Omental fat pad (tissue), 4 donors: Measurements from ENCODE around the gene RAD23B. TPM values are rescaled to one million over a fixed set of nuclear protein-coding genes. Genes with fewer than 3 reads are reported as not detected.

Source experiments
- ATAC-seq: fragments of 150-250 bp; one replicate; pipeline ENCODE4 v1.9.1; 2016; ENCODE audit warnings: mild to moderate bottlenecking, moderate library complexity; ENCODE audit not compliant: low FRiP score
- DNase-seq: peaks from one replicate; pipeline ENCODE4 v3.0.0-alpha.2; 2019; ENCODE audit warnings: low spot score
- CTCF ChIP-seq, 3 donors: fragments of 450-650 bp; IDR thresholded peaks; one replicate each; pipeline ENCODE4 v1.5.1; 2016 to 2017; ENCODE audit warnings: antibody characterized with exemption in 3 of 3, mild to moderate bottlenecking in 3 of 3, moderate library complexity in 2 of 3
- total RNA-seq, 4 donors: library from RNA; depleted of rRNA; stranded (reverse); fragments of >200 nt; gene quantifications; one replicate each; pipeline ENCODE4 v1.1.0, GENCODE V29; 2016

RAD23B gene
- total RNA-seq, 4 donors from 2014 or later = 70.3 to 123 (median 101) TPM

GRCh38 chr9:107306308-107306707 lies 23.2 kb downstream of the RAD23B start:
- no peak for ATAC-seq
- TF ChIP-seq CTCF (IDR thresholded peaks at IDR 0.05) = no peak

GRCh38 chr9:107307331-107307730 lies 24.3 kb downstream of the RAD23B start:
- ATAC-seq = no peak
- TF ChIP-seq CTCF (IDR thresholded peaks at IDR 0.05) = no peak

More at GRCh38 chr9:107306308-107306707, 23.2 kb downstream of the RAD23B start:
- no peak for DNase-seq

GRCh38 chr9:107308461-107308860 lies 25.4 kb downstream of the RAD23B start:
- ATAC-seq = no peak
- TF ChIP-seq CTCF (IDR thresholded peaks at IDR 0.05) = no peak

More at GRCh38 chr9:107307331-107307730, 24.3 kb downstream of the RAD23B start:
- DNase-seq = no peak

GRCh38 chr9:107309271-107309670 lies 26.2 kb downstream of the RAD23B start:
- TF ChIP-seq CTCF (IDR thresholded peaks at IDR 0.05) = no peak
- no peak for DNase-seq
- ATAC-seq = no peak

More at GRCh38 chr9:107308461-107308860, 25.4 kb downstream of the RAD23B start:
- DNase-seq = no peak

GRCh38 chr9:107312376-107313050 lies 29.4 kb downstream of the RAD23B start:
- no peak for TF ChIP-seq CTCF (IDR thresholded peaks at IDR 0.05)
- ATAC-seq = no peak
- DNase-seq = no peak

- DNase-seq (no peak), ATAC-seq (no peak)
- TF ChIP-seq CTCF (IDR thresholded peaks at IDR 0.05) = no peak
These were observed 30.5 kb downstream of the RAD23B start for GRCh38 chr9:107313555-107314096.

- no peak for TF ChIP-seq CTCF (IDR thresholded peaks at IDR 0.05)
- ATAC-seq (no peak), DNase-seq (no peak)
These were observed 31.7 kb downstream of the RAD23B start for GRCh38 chr9:107314763-107315162.
